HG02798 (cell line): ENCODE data around the gene C1RL.

ENCODE experiments used
- ATAC-seq: cut with Tn5 transposase; IDR thresholded peaks from one replicate; pipeline ENCODE4 v1.9.1; 2021; ENCODE audit warnings: mild to moderate bottlenecking; ENCODE audit not compliant: unreplicated experiment, poor library complexity

The C1RL gene

DNA sequence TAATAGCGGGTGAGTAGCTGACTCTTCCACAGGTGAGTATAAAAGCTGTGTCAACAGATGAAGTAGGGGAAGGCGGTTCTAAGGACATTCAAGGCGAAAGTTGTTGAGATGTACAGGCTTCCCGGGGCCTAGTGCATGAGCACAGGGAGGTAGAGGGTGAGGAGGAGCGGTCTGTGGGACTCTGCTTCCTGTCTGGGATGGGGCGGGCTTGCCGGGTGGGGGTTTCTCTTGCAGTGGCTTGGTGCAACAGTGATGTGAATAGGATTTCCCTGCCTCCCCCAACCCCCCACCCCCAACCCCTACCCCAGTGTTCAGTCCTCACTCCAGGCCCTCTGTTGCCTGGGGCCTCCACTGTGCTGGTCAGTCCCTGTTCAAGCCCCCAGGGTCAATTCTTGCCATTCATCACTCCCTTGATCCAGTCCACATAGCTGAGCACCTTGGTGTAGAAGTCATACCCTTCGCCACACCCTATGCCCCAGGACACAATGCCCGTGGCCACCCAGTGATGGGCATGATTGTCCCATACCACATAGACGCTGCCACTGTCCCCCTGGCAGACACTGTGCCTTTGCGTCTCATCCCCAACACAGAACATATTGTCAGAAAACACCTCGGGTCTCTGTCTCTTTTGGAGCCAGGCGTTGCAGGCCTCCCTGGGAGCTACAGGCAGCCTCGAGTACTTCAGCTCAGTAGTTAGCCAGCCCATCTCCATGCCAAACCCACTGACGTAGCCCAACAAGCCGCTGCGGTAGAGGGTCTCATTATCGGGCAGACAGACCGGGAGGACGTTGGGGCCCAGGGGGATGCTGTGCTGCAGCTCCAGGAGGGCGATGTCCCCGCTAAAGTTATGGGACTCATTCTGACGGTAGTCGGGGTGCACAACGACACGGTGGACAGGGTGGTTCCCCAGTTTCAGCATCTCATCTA is 12.7 kb downstream of the C1RL start:
- ATAC-seq, result no peak

DNA sequence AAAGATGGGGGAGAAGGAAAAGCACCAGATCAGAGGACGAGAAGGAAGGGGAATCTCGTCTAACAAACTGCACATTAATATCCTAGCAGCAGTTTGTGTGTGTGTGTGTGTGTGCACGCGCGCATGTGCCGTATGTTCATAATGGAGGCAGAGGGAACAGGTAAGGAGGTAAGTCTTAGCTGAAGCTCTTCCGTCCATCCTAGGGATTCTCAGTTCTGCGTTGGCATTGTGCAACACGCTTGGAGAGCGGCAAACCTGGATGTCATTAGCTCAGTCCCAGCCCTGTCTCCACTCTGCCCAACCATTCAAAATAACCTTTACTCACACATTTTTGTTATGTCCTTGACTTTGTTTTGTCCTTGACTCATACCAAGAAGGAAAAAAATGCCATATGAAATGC is 15.1 kb downstream of the C1RL start:
- ATAC-seq, result no peak

DNA sequence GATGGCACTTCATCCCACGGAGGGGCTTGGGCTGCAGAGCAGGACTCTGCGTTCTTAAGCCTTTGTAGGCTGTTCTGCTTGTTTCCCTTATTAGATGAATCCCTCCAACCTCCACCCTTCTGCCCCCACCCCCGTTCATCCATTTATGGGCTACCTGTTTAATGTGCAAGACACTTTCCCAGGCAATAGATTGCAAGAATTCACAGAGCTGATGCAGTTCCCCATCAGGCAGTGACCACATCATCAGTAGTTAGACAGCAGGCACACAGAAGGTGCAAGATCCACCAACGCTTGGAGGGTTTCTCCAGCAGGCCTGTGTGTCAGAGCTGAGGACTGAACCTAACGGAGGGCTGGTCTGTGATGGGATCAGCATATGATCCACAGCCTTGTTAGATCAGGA is 15.5 kb downstream of the C1RL start:
- no peak for ATAC-seq

DNA sequence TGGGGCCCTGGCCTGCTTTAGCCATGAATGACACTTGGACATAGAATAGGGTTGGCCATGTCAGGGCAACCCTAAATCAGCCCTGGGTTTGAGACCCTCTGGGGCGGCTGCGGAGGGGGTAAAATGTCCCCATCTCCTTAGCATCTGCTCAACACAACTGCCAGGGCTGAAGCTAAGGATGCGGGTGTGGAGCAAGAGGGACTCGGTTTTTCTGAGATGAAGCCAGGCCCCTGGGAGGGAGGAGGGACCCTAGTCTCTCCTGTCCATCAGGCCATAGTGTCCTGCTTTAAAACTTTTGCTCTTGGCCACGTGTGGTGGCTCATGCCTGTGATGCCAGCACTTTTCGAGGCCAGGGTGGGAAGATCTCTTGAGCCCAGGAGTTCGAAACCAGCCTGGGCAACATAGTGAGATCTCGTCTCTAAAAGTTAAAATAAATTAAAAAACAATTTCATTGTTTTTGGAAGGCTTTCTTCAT is 16.0 kb downstream of the C1RL start:
- ATAC-seq, result no peak

DNA sequence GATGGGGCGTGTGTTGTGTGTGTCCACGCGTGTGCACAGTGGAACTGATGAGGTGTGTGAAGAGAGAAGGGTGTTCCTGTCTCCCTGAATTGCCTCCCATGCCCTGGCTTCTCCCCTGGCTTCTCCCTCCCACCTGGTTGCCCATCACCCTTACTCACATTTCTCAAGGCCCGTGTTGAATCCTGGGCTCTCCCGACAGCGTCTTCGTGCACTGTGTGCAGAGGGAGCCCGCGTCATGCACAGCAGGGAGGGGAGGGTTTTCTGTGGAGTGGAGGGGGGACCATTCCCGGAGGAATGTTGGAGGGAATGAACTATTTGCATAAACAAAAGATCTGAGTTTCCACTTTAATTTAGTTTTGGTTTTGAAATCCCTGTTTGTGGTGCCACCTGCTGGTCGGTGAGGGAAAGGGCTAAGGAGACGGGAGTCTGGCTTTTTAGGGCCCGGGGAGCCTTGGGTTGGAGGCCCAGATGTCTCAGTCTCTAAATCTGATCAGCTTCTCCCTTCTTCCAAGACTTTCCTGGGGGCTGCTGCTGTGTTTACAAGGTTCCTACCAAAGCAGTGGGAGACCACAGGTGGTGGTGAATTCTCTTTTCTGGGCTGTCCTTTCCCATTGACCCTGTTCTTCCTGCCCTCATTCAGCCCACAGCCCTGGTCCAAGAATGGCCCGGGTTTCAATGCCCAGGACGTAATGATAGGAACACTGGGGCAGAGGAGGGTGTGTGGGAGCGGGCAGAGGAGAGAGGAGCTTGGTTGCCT is 16.6 kb downstream of the C1RL start, which contains the start of gene C1R:
Gene C1R, minus strand, starts transcription at position 217 of the 757 bp plus-strand sequence. Its CDS starts 57 bp downstream, at position 160.
- peak; percentile 47 for ATAC-seq

DNA sequence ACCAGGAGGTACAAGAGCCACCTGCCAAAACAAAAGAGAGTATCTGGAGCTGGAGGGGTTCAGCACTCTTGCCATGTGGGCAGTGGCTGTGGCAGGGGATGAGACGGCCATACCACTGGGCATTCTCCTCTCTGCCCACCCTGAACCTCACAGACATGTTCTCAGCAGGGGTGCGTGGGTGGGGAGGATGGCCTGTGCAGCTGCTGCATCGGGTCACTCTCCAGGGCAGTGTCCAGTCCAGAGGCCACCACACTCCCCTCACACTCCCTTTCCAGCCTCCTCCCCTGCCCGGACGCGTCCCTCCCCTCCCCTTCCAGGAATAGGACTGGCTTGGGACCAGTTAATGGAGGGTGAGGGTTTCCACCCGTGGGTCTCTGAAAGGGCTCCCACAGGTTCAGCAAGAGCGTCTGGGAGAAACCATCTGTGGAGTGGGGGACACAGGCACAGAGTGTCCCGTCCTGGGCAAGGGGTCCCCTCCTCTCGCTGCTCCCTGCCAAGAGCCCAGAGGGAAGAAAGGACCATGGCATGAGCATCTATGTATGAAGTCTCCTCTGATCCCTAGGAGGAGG is 17.3 kb downstream of the C1RL start:
- no peak for ATAC-seq

DNA sequence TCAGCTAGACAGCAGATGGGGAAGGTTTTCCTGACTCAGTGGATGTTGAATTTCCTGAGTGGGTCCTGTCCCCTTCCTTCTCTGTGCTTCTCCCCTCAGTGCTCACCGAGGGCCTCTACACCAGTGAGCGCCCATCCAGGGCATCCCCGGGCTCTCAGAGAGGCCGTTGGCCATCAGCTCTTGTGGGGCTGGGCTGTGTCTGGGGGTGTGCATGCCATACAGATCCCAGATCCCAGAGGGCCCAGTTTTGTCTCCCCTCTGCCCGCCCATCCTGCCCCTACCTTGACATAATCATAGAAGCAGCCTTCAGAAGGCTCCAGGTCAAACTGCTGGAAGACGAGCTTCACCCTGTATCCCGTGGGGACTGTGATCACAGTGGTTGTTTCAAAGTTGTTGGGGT is 17.8 kb downstream of the C1RL start:
- no peak for ATAC-seq

DNA sequence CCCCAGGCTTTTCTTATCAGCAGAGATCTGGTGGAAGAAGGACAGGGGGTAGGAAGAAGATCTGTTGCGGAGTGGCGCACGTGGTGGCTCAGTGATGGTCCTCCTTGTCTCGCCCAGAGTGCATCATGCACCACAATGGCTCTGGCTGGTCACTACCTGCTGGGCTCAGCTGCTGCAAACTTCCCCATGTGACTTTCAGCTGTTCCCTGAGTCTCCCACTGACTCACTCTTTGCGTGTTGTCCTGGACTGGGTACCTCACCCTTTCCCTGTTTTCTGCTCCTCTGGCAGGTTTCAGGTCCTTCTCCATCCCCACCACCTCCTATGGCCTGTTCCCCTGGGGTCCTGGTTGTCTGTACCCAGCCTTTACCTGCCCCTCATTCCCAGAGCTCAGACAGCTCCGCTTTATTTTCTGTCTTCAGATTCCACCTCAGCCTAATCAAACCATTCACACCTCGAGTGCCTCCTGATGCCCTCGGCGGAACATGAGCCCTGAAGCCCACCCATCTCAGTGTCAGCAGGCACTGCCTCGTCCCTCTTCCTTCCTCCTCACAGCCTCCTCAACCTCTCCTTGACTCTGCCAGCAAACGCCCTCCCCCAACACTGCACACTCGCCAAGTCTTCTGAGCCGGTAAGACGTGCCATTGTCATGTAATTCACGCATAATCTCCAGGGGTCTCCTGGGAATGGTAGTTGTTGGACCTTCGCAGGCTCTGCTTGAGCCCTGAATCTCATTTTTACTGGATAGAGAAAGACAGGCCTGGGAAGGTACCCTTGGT is 18.6 kb downstream of the C1RL start:
- ATAC-seq, result no peak

DNA sequence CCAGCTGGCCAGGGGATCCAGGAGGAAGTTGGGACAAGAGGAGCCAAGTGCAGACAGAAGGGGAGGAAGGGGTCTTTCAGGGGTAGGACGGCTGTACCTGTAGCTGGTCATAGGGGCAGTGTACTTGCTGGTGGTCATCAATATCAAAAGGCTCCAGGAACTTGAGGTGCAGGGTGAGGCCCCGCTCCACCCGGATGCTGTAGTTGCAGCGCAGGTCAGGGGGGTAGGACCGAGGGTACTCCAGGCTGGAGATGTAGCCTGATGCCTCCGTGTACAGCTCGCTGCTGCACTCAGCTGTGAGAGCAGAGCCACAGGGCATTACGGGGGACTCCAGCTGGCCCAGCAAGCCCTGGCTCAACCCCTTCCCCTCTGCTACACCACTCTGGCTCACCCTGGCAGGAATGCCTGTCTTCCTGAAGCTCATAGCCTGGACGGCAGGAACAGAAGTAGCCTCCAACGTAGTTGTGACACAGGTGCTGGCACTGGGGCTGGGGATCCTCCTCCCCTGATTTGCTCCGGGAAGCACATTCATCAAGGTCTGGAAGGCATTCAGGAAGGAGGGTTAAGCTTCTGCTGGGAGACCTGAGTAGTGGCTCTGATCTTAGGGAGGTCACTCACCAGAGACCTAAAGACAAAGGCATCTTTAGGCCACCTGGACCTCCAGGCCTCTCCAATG is 19.7 kb downstream of the C1RL start:
- ATAC-seq, result no peak

DNA sequence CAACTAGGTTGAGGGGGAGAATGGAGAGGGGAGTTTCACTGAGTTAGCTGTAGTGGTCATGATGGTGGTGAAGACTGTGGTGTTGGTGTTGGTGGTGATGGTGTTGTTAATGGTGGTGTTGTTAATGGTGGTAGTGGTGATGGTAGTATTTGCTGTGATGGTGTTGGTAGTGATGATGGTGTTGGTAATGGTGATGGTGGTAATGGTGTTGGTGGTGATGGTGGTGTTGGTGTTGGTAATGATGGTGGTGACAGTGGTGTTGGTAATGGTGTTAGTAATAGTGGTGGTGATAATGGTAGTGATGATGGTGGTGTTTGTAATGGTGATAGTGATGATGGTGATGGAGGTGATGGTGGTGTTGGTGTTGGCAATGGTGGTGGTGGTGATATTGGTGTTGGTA is 25.9 kb downstream of the C1RL start:
- ATAC-seq, result no peak

DNA sequence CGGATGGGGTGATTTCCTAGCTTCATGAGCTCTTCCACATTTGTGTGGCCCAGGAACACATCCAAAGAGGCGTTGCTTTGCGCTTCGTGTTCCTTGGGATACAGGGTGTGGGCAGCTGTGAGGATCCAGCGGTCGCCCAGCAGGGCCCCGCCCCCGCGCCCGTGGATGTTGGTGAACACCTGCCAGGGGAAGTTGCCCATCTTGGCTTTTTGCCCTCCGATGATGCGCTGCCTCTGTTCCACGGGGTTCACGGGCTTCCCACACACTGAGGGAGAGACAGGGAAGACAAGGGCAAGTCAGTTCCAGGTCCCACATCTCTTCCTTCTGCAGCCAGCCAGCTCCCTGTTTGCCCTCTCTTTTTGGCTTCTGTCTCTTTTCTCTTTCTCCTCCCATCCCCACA is 28.0 kb downstream of the C1RL start:
- ATAC-seq, result no peak

DNA sequence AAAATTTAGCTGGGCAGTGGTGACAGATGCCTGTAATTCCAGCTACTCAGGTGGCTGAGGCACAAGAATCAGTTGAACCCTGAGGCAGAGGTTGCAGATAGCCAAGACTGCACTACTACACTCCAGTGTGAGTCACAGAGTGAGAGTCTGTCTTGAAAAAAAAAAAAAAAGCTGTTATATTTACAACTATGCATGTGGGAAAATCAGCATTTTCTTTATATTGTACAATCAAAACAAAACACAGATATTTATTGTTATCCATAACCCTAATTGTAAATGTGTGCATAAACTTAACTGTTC is 29.2 kb downstream of the C1RL start:
- no peak for ATAC-seq

DNA sequence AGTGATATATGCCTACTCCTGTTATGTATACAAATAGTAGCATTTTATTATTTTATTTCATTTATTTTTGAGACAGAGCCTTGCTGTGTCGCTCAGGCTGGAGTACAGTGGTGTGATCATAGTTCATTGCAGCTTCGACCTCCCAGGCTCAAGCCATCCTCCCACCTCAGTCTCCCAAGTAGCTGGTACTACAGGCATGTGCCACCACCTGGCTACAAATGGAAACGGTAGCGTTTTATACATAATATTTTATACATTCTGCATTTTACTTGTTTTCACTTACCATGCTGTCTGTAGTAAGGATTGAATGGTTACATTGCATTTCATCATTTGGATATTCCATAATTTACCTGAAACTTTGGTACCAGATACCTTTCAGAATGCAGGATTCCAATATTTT is 30.9 kb downstream of the C1RL start:
- no peak for ATAC-seq

DNA sequence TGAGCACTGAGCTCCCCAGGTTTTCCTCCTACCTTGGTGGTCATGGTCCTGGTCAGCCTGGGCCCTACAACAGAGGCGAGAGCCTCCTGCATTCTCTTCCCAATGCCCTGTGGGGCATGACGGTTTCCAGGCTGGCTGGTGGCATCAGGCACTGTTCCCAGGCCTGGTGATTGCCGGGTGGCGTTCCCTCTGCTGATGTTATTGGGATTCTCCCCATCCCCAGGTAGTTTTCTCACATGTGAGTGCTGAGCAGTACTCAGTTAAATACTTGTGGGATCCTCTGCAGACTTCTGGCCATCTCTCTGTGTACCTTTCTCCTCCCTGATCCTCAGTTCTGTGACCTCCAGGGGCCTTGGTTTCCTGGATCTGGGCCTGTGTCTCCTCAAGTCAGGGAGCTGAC is 32.5 kb downstream of the C1RL start:
- no peak for ATAC-seq

DNA sequence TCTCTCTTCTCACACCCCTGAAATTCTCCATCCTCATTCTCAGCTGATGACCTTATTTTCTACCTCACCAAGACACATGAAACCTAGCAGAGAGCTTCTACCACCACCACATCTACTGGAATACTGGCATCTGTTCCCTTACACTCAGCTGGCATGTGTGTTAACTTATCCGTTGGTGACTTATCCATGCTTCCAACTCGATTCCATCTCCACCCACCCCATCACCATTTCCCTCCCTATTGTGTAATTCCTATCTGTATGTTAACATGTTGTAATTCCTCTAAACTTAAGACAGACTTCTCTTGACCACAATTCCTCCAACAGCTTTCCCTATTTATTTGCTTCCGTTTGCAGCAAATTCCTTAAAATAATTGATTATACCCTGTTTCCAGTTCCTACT is 33.1 kb downstream of the C1RL start:
- ATAC-seq, result no peak

DNA sequence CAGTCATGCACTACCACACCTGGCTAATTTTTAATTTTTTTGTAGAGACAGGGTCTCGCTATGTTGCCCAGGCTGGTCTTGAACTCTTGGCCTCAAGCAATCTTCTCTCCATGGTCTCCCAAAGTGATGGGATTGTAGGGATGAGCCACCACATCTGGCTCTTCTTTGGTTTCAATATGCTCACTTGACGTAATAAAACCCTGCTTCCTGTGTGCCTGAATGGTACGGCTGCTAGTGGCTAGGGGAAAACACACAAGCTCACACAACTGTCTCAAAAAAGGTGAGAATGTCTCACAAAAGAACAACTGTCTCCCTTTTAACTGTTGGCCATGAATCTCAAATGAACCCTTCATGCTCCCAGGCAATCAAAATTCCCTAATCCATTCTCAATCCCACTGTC is 33.5 kb downstream of the C1RL start:
- ATAC-seq, result no peak

DNA sequence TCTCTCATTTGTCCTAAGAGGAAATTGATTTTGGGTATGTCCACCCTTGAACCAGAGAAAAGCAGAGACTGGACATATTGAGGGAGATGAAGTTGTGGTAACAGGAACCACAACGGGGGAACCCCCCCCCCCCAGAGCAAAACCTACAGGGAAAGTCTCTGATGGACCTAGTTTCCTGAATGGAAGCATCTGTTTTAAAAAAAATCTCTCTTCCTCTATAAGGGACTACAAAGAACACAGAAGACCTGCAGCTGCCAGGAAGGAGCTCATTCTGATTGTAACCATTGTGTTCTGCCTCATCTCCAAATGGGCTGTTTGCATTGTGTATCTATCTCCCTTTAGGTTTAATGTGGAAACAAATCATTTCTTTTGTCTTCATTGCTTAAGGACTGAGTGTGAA is 35.1 kb downstream of the C1RL start:
- no peak for ATAC-seq

DNA sequence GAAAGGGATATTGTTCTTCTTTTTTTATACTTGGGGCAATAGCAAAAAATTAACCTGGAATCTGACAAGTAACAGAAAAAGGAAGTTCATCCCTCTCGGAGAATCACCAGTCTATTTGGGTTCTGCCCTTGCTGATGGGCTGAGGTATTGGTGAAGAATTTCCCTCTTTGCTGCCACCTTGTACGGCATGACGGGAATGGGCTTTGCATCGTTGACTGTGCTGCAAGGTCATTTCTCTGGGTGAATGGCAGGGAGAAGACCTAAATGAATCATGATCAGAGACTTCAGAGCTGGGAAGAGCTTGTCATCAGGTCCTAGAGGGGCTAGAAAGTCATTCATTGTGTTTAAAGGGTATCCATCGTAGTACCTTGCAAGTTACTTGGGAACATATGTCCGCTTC is 36.5 kb downstream of the C1RL start:
- no peak for ATAC-seq

DNA sequence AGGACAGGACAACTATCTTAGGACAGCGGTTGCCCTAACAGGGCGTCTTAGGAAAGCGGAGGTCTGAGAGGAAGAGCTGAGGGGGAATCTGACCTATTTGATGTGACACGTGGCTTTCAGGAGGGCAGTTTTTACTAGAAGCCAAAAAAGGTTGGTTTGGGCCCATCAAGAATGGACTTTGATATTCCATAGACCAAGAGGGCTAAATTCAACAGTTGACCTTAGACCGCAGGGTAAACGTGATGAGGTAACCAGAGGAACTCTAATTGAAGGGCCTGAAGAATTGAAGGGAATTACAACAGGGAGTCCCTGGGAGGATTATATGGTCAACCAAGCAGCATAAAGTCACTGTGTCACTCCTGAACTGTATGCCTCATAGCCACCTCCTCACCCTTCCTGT is 37.0 kb downstream of the C1RL start:
- ATAC-seq, result no peak

DNA sequence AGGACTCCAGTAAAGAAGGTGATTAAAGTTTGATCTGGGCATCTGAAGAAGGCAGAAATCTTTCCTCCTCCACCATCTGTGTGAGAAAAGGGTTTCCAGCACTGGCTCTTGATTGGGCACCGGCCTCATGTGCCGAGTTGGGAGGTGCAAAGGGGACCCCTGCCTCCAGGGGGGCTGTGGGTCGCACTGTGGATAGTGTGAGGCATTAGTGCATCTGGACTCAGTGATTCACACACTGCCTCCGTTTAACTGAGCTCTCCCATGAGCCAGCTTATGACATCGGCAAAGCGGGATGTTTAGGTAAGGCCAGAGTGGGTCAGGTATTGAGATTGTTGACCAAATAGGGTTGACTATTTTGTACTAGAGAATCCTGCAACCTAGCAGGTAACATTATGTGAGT is 39.6 kb downstream of the C1RL start:
- no peak for ATAC-seq
